Measurements from ENCODE around the gene PER1. TPM values are rescaled to one million over a fixed set of nuclear protein-coding genes. Genes with fewer than 3 reads are reported as not detected.

Gene PER1
- total RNA-seq, 1 donor from 2014 or later = 152 TPM

- no peak for DNase-seq (ENCODE audit: low spot score)
Measured at GRCh38 chr17:8140065-8141029, 11.9 kb downstream of the PER1 start.

DNA sequence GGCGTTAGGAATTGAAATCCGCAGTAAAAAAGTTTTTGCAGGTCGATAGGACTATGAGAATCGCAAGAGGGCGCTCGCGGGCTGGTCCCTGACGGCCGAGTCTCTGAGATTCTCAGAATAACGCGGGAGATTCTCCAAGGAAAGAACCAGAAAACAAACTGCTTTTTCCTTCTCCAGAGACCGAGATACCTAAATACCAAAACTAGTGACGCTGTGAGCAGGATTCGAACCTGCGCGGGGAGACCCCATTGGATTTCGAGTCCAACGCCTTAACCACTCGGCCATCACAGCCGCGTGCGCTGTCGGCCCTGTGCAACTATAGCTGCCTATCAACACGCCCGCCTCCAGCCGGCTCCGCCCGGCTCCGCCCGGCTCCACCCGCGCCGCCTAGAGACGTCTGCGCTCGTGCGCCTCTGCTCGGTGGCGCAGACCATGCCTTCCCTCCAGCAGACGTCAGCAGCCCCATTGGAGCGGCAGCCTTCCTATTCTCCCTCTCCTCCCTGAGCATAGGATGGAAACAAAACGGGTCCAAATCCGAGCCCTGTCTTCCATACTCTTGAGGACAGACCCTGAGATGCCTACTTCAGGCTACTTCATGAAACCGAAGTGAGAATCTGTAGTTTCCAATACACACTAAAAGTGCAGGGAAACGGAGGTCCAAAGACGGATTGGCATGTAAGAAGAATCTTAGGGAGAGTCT is 13.4 kb downstream of the PER1 start:
- peak; percentile 99 for DNase-seq (ENCODE audit: low spot score)

GRCh38 chr17:8138374-8138671 is 13.9 kb downstream of the PER1 start:
- no peak for DNase-seq (ENCODE audit: low spot score)

- no peak for DNase-seq (ENCODE audit: low spot score)
Measured at GRCh38 chr17:8137645-8138373, 14.4 kb downstream of the PER1 start.

- no peak for DNase-seq (ENCODE audit: low spot score)
Measured at GRCh38 chr17:8133941-8134340, 18.3 kb downstream of the PER1 start.

- DNase-seq (ENCODE audit: low spot score) = no peak
Measured at GRCh38 chr17:8133399-8133798, 18.8 kb downstream of the PER1 start.

DNA sequence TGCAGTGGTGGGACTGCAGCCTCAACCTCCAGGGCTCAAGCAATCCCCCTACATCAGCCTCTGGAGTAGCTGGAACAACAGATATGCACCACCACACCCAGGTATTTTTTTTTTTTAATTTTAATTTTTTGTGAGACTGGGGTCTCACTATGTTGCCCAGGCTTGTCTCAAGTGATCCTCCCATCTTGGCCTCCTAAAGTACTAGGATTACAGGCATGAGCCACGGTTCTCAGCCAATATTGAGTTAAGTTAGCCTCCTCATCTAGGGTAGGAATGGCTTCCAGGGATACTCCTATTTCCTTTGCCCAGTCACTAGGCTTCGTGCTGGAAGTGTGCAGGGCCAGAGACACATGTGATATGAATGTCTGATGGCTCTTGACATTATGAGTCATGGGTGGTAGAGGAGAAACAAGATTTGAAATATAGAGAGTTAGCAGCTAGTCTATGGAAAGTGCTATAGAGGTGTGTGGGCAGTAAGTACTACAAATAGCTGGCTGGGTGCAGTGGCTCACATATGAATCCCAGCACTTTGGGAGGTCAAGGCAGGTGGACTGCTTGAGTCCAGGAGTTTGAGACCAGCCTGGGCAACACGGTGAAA is 20.3 kb downstream of the PER1 start:
- DNase-seq (ENCODE audit: low spot score) = no peak

DNA sequence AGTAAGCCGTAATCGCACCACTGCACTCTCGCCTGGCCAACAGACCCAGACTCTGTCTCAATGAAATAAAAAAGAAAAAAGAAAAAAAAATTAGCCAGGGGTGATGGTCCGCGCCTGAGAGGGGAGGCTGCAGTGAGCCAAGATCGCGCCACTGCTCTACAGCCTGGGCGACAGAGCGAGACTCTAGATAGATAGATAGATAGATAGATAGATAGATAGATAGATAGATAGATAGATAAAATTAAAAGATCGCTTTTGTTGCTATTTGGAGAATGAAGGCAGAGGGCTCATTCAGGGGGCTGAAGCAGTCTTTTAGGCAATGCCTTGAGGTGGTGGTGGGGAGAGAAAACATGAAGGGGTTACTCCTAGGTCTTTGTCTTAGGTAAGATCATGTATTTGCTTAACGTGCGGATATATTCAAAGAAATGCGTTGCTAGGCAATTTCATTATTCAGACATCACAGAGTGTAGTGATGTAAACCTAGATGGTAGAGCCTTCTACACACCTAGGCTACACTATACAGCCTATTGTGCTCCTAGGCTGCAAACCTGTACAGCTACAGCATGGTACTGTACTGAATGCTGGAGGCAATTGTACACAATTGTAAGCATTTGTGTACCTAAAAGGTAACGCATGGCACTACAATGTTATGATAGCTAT is 23.9 kb downstream of the PER1 start:
- DNase-seq (ENCODE audit: low spot score) = no peak

DNA sequence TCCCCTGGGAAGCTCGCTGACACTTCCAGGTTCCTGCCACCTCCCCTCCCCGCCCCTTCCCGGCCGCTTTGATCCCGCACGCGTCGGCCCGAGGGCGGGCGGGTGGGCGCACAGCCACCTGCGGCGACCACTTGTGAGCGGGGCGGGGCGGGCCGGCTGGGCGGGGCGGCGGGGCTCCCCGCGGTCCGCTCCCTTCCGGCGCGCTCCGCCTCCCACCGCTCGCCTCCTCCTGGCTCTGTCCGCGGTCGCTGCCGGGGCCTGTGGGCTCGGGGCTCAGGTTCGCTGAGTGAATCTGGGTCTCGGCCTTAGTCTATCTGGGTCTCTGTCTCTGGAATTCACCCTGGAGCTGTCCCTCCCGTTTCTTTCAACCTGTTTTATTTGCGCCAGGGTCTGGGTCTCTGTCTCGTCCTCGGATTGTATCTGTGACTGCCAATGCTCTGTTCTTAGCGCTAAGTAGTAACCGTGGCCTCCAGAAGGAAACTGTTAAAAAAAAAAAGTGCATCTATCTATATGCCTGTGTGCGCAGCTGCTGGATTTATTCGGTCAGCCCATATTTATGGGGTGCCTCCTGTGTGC is 25.6 kb downstream of the PER1 start:
- DNase-seq (ENCODE audit: low spot score) = no peak

GRCh38 chr17:8125947-8126490 is 26.2 kb downstream of the PER1 start:
- no peak for DNase-seq (ENCODE audit: low spot score)

GRCh38 chr17:8125154-8125946 is 26.9 kb downstream of the PER1 start:
- DNase-seq (ENCODE audit: low spot score) = peak; percentile 92

GRCh38 chr17:8124350-8125153 is 27.7 kb downstream of the PER1 start:
- no peak for DNase-seq (ENCODE audit: low spot score)

DNA sequence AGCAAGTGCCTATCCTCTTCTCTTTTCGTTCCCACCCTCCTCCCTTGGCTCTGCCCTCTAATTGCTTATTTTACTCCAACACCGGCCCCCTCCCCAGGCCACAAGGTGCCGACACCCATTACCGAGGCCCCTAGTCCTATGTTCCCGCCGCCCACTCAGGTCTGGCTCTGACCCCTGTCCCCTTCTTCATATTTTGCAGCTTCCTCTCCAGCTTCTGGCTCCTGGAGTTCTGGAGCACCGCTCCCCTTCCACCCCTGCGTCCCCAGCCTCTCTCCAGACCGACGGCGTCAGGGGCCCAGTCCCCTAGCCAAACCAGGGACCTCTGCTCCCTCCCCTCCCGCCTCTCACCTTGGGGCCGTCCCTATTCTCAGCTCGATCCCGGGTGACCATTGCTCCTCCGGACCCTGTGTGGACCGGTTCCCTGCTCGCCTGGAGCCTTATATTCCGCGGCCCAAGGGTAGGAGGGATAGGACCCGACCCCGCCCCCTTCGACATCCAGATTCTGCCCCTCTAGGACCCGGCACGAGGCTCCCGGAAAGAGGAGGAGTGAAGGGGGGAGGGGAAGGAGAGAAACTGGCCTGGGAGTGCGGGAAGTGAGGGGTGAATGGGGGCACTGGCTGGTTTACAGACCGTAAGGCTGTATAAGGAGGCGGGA is 28.4 kb downstream of the PER1 start, which contains the start of gene HES7:
TSS of gene HES7 (minus strand) at position 412 of the 655 bp plus-strand sequence. CDS start at position 390, 22 bp downstream.
- DNase-seq (ENCODE audit: low spot score) = no peak

DNA sequence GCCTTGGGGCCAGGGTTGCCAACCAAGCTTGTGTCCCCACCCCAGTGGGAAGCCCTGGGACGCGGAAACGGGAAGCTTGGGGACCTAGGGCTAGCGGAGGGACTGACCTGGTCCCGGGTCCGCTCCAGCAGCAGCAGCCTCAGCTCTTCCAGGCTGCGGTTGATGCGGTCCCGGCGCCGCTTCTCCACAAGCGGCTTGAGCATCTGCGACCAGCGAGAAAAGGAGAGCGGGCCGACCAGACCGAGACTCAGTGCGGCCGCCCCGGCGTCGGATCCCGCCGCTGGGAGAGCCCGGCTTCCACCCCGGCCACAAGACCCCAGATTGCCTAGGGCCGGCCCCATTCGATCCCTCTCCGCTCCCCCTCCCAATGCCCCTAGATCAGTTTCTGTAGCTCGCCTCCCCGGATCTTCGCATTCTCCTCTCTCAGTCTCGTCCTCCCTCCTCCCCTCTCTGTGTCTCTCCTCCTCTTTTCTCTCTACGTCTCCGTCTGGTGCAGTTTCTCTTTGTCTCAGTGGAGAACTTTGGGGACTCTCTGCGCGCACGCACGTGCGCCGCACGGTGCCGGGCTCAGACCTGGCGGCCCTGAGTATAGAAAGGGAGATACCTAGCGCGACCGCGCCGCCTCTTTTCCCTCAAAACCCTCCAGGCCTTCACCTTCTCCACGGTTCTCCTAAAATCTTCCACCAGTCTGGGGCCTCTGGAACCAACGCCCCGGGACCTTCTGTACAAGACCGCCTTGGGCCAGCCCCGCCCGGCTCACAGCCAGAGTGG is 29.1 kb downstream of the PER1 start:
- DNase-seq (ENCODE audit: low spot score) = no peak

DNA sequence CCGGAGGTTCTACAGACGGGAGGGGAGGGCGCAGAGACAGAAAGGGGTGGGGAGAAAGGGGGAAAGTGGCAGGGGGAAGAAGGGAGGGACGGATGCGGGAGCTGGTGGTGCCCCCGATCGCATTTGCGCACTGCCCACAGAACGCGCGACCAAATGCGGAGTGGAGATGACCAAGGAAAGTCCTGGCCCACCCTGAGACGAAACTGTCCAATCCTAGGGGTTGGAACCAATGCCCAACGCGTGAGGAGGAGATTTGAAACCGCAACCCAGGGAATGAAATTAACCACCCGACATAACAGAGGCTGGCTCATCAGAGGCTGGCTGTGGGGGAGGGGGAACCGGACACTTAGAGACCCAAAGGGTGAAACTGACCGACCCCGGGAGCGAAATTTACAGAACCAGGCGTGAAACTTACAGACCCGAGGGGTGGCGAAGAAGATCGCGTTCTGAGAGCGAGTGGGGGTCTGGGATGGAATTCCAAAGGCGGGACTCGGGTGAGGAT is 29.7 kb downstream of the PER1 start:
- DNase-seq (ENCODE audit: low spot score) = no peak

DNA sequence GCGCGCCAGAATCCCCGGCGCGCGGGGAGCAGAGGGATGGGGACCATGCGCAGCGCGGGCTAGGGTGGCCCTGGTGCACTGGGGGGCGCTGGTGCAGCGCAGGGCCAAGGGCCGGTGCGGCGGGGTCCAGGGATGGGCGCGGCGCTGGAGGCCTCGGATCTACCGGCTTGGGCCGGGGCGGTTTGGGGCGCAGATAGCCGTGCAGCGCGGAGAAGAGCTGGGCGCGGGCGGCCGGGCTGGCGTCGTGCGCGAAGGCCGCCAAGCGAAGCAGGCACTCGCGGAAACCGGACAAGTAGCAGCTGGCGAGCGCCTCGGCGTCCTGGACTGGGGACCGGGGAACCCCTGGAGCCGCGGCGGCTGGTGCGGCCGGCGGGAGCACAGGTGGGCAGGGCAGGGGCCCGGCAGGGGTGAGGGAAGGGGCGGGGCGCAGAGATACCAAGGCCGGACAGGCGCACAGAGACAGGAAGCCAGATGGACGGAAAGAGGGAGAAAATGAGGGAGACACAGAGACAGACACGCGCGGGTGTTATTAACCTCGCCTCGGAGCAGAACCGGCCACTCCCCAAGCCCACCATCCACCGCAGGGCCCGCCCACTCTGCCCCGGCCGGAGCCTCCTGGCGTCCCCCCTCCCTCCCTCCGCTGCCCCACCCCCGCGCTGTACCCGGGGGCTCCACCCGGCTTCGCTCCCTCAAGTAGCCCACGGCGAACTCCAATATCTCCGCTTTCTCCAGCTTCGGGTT is 30.4 kb downstream of the PER1 start:
- DNase-seq (ENCODE audit: low spot score) = no peak

DNA sequence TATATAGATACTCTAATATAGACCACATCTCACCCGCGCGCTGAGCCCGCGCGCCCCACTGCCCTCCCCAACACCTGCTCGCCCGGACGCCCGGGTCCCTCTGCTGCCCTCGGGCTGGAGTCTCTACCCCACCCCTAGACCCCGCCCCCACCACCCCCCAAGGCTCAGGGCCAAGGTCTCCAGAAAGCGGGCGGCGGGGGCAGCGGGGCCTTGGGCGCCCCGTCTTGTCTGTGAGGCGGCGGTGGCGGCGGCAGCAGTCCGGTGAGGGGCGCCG is 30.9 kb downstream of the PER1 start:
- DNase-seq (ENCODE audit: low spot score) = no peak
